ENCODE measurements around the gene HOXD11.

DNA sequence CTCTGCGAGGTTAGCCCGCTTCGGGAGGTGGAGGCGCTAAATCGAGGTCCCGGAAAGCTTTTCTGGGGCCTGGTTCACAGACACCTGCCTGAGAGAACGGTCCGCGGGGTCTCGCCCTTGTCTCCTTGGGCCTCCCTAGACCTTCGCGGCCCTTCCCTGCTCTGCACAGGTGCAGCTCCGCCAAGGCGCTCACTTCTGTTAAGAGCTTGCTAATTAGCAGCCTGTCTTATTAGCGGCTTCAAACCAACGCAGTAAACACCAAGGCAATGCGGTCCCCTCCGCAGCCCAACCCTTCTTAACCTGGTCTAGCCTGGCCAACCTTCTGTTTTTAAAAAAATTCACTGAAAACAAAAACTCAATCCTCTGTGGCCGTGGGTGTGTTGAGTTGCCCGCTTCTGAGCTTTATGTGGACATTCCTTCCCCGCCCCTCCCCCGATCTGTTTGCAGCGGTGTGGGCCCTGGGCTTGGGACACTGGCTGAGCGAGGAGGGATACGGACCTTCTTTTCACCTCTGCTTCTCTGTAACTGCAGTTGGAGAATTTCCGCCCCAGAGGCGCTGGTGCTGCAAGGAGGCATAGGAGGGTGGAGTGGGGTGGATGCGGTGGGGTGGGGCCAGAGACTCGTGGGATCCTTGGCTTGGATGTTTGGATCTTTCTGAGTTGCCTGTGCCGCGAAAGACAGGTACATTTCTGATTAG, 40.9 kb downstream of the HOXD11 start:
- TF ChIP-seq EZH2phosphoT487 (IDR thresholded peaks at IDR 0.05; ENCODE audit: low read depth), result no peak
- TF ChIP-seq, protein P1, sequence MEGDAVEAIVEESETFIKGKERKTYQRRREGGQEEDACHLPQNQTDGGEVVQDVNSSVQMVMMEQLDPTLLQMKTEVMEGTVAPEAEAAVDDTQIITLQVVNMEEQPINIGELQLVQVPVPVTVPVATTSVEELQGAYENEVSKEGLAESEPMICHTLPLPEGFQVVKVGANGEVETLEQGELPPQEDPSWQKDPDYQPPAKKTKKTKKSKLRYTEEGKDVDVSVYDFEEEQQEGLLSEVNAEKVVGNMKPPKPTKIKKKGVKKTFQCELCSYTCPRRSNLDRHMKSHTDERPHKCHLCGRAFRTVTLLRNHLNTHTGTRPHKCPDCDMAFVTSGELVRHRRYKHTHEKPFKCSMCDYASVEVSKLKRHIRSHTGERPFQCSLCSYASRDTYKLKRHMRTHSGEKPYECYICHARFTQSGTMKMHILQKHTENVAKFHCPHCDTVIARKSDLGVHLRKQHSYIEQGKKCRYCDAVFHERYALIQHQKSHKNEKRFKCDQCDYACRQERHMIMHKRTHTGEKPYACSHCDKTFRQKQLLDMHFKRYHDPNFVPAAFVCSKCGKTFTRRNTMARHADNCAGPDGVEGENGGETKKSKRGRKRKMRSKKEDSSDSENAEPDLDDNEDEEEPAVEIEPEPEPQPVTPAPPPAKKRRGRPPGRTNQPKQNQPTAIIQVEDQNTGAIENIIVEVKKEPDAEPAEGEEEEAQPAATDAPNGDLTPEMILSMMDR (IDR thresholded peaks at IDR 0.05; ENCODE audit: low read depth, low read length), result no peak
